Adrenal gland (tissue), 5 donors: ENCODE data around the gene CST6.

Experiments
- POLR2A ChIP-seq, 2 donors: fragments of 450-650 bp; IDR thresholded peaks; one replicate each; pipeline ENCODE4 v1.6.1; 2017; ENCODE audit warnings: antibody characterized with exemption in 2 of 2, mild to moderate bottlenecking in 2 of 2, moderate library complexity in 1 of 2
- TF ChIP-seq, protein P1 (sequence below), 6 experiments: fragments of 450-650 bp in 4 of 6; fragments of 200-600 bp in 2 of 6; sonication (generic) in 1 of 6; IDR thresholded peaks; 1 replicate in 5 of 6; 2 replicates in 1 of 6; pipeline versions ENCODE4 v1.5.1 to v1.8.0; 2016 to 2021; ENCODE audit warnings: antibody characterized with exemption in 6 of 6, mild to moderate bottlenecking in 2 of 6, moderate library complexity in 1 of 6
- donor health status: DM: no; HTN: no; CAD: no.

DNA sequence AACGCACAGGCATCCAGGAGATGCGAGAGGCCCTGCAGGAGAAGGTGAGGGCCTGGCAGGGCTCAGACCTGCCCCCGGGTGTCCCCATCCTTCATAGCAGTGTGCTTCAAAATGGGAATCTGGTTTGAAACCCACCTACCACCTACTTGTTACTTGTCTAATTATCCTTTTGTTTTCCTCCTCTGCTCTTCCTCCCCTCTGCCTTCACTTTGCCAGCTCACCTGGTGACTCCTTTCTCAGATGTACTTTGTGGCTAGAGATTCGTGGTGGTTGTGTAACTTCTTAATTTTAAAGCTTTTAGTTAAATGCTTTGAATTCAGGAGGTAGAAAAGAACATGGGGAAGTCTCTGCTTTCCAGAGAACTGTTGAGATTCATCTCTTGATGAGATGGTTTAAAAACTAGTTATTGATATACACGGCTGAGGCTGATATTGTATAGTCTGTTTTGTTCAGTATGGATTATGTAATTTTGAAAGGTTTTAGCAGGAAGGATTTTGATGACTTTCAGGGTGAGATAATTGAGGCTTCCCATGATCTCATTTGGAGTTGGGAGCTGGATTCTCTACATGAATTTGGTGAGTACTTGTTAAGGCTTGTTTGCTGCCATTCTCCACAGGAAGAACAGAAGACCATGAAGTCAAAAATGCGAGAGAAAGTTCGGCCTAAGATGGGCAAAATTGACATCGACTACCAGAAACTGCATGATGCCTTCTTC is 48.3 kb downstream of the CST6 start:
- TF ChIP-seq, protein P1, sequence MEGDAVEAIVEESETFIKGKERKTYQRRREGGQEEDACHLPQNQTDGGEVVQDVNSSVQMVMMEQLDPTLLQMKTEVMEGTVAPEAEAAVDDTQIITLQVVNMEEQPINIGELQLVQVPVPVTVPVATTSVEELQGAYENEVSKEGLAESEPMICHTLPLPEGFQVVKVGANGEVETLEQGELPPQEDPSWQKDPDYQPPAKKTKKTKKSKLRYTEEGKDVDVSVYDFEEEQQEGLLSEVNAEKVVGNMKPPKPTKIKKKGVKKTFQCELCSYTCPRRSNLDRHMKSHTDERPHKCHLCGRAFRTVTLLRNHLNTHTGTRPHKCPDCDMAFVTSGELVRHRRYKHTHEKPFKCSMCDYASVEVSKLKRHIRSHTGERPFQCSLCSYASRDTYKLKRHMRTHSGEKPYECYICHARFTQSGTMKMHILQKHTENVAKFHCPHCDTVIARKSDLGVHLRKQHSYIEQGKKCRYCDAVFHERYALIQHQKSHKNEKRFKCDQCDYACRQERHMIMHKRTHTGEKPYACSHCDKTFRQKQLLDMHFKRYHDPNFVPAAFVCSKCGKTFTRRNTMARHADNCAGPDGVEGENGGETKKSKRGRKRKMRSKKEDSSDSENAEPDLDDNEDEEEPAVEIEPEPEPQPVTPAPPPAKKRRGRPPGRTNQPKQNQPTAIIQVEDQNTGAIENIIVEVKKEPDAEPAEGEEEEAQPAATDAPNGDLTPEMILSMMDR (IDR thresholded peaks at IDR 0.05) = no peak
- TF ChIP-seq POLR2A (IDR thresholded peaks at IDR 0.05) = no peak
